ENCODE measurements around the gene LUC7L3.

GRCh38 chr17:50766222-50767023 is 47.0 kb downstream of the LUC7L3 start:
- TF ChIP-seq, protein P1, sequence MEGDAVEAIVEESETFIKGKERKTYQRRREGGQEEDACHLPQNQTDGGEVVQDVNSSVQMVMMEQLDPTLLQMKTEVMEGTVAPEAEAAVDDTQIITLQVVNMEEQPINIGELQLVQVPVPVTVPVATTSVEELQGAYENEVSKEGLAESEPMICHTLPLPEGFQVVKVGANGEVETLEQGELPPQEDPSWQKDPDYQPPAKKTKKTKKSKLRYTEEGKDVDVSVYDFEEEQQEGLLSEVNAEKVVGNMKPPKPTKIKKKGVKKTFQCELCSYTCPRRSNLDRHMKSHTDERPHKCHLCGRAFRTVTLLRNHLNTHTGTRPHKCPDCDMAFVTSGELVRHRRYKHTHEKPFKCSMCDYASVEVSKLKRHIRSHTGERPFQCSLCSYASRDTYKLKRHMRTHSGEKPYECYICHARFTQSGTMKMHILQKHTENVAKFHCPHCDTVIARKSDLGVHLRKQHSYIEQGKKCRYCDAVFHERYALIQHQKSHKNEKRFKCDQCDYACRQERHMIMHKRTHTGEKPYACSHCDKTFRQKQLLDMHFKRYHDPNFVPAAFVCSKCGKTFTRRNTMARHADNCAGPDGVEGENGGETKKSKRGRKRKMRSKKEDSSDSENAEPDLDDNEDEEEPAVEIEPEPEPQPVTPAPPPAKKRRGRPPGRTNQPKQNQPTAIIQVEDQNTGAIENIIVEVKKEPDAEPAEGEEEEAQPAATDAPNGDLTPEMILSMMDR (IDR thresholded peaks at IDR 0.05): no peak
- TF ChIP-seq POLR2A (IDR thresholded peaks at IDR 0.05): no peak

All from body of pancreas (tissue), 4 donors.